Measurements from ENCODE around the gene HOXA3.

HOXA3 gene

GRCh38 chr7:27165996-27166530, 13.7 kb upstream of the HOXA3 start:
- peak; percentile 51 for DNase-seq

- DNase-seq, result peak; percentile 95
These were observed 13.0 kb upstream of the HOXA3 start, which contains the start of gene HOXA9 for GRCh38 chr7:27165089-27165995. Gene HOXA9, minus strand, starts transcription at chr7:27165537. Its CDS starts 80 bp downstream, at chr7:27165457.

- DNase-seq, result no peak
These were observed 12.1 kb upstream of the HOXA3 start for GRCh38 chr7:27164367-27165088.

GRCh38 chr7:27164045-27164366, 11.6 kb upstream of the HOXA3 start:
- DNase-seq, result no peak

GRCh38 chr7:27163288-27164044, 11.1 kb upstream of the HOXA3 start:
- DNase-seq, result no peak

GRCh38 chr7:27162561-27163287, 10.3 kb upstream of the HOXA3 start:
- no peak for DNase-seq

- DNase-seq, result no peak
These were observed 9.6 kb upstream of the HOXA3 start for GRCh38 chr7:27161721-27162560.

GRCh38 chr7:27161214-27161720, 8.9 kb upstream of the HOXA3 start:
- no peak for DNase-seq

- peak; percentile 81 for DNase-seq
These were observed 8.3 kb upstream of the HOXA3 start for GRCh38 chr7:27160546-27161213.

- DNase-seq, result no peak
These were observed 7.8 kb upstream of the HOXA3 start for GRCh38 chr7:27160145-27160545.

- DNase-seq, result no peak
These were observed 7.1 kb upstream of the HOXA3 start for GRCh38 chr7:27159266-27160144.

- DNase-seq, result no peak
These were observed 6.3 kb upstream of the HOXA3 start for GRCh38 chr7:27158436-27159265.

GRCh38 chr7:27157702-27158431, 5.5 kb upstream of the HOXA3 start:
- DNase-seq, result no peak

- DNase-seq, result no peak
These were observed 4.7 kb upstream of the HOXA3 start for GRCh38 chr7:27156916-27157701.

- DNase-seq, result peak; percentile 82
These were observed 4.1 kb upstream of the HOXA3 start, which contains the start of gene HOXA7 for GRCh38 chr7:27156508-27156898. Gene HOXA7, minus strand, starts transcription at chr7:27156675. Its CDS starts 130 bp downstream, at chr7:27156545.

GRCh38 chr7:27155816-27156507, 3.6 kb upstream of the HOXA3 start:
- DNase-seq, result no peak

All from fibroblast of skin of abdomen (primary cell).